Astrocyte (in vitro differentiated cells and primary cell): ENCODE data around the gene GART. TPM values are rescaled to one million over a fixed set of nuclear protein-coding genes. Genes with fewer than 3 reads are reported as not detected.
A peak's percentile ranks its signal among the peaks of the same experiment; 100 is the strongest.

ENCODE experiments used
- DNase-seq: peaks from one replicate; pipeline ENCODE4 v3.0.0-alpha.2; 2010; ENCODE audit warnings: low read depth
- FAIRE-seq: peaks from 2 replicates; lab custom pipeline; 2011; peaks lifted over from hg19 to GRCh38; lab: Jason Lieb, UNC
- H2AFZ ChIP-seq: 2 replicates; pipeline ENCODE4 v1.6.0; 2012; ENCODE audit warnings: low read depth, low read length, inconsistent platforms
- H3K27ac ChIP-seq: 2 replicates; pipeline ENCODE4 v1.5.1; 2011; ENCODE audit warnings: low read depth, low read length, inconsistent platforms
- H3K27me3 ChIP-seq: 2 replicates; pipeline ENCODE4 v1.6.0; 2011; ENCODE audit warnings: low read length, inconsistent platforms; ENCODE audit not compliant: insufficient read depth
- H3K36me3 ChIP-seq: 2 replicates; pipeline ENCODE4 v1.5.1; 2011; ENCODE audit warnings: low read length, inconsistent platforms; ENCODE audit not compliant: insufficient read depth
- H3K4me1 ChIP-seq: 2 replicates; pipeline ENCODE4 v1.5.1; 2011; ENCODE audit warnings: low read length, inconsistent platforms; ENCODE audit not compliant: insufficient read depth
- H3K4me2 ChIP-seq: 2 replicates; pipeline ENCODE4 v1.6.0; 2012; ENCODE audit warnings: low read length, inconsistent platforms
- H3K4me3 ChIP-seq: 2 replicates; pipeline ENCODE4 v1.5.1; 2011; ENCODE audit warnings: low read depth, mild to moderate bottlenecking, low read length, inconsistent platforms; ENCODE audit not compliant: insufficient read depth
- H3K79me2 ChIP-seq: 2 replicates; pipeline ENCODE4 v1.6.0; 2012; ENCODE audit warnings: mild to moderate bottlenecking, low read length, inconsistent platforms; ENCODE audit not compliant: insufficient read depth
- H3K9ac ChIP-seq: 2 replicates; pipeline ENCODE4 v1.6.0; 2012; ENCODE audit warnings: mild to moderate bottlenecking, low read length, inconsistent platforms
- H3K9me3 ChIP-seq: 2 replicates; pipeline ENCODE4 v1.5.1; 2012; ENCODE audit warnings: low read depth, mild to moderate bottlenecking, low read length, inconsistent platforms; ENCODE audit not compliant: insufficient read depth
- H4K20me1 ChIP-seq: 2 replicates; pipeline ENCODE4 v1.6.0; 2012; ENCODE audit warnings: low read length, inconsistent platforms; ENCODE audit not compliant: insufficient read depth
- H3K27ac Mint-ChIP-seq: one replicate; pipeline ENCODE4 v1.8.0; 2021; ENCODE audit warnings: mild to moderate bottlenecking, mixed read lengths; ENCODE audit not compliant: unreplicated experiment
- H3K27me3 Mint-ChIP-seq: one replicate; pipeline ENCODE4 v1.8.0; 2021; ENCODE audit warnings: low read depth, mixed read lengths; ENCODE audit not compliant: unreplicated experiment
- H3K36me3 Mint-ChIP-seq: one replicate; pipeline ENCODE4 v1.8.0; 2021; ENCODE audit warnings: low read depth, mixed read lengths; ENCODE audit not compliant: unreplicated experiment
- H3K4me1 Mint-ChIP-seq: one replicate; pipeline ENCODE4 v1.8.0; 2021; ENCODE audit warnings: low read depth, mixed read lengths; ENCODE audit not compliant: unreplicated experiment
- H3K4me3 Mint-ChIP-seq: one replicate; pipeline ENCODE4 v1.8.0; 2021; ENCODE audit warnings: mild to moderate bottlenecking, moderate library complexity, mixed read lengths; ENCODE audit not compliant: unreplicated experiment
- H3K9me3 Mint-ChIP-seq: one replicate; pipeline ENCODE4 v1.8.0; 2021; ENCODE audit warnings: mild to moderate bottlenecking, mixed read lengths; ENCODE audit not compliant: unreplicated experiment
- CTCF ChIP-seq: IDR thresholded peaks from 2 replicates; pipeline ENCODE4 v1.5.1; 2011; ENCODE audit warnings: low read depth, mild to moderate bottlenecking, inconsistent platforms, low read length, moderate library complexity; ENCODE audit not compliant: insufficient read depth
- EZH2 ChIP-seq: IDR thresholded peaks from 2 replicates; pipeline ENCODE4 v1.6.1; 2012; ENCODE audit warnings: mild to moderate bottlenecking, low read length, inconsistent platforms; ENCODE audit not compliant: insufficient read depth
- total RNA-seq: library from RNA; stranded (reverse); gene quantifications from 2 replicates; pipeline ENCODE4 v1.2.1, GENCODE V29; 2021

Gene GART
- total RNA-seq, 1 donor from 2014 or later, result 99.5 TPM

- no peaks in the 10 kb centered on the region for H3K27me3 ChIP-seq
- no peak overlapping the region for H3K27ac ChIP-seq
- H3K4me3 ChIP-seq, result no peak overlapping the region
- no peaks in the 10 kb centered on the region for H3K27me3 Mint-ChIP-seq
- H2AFZ ChIP-seq, result no peak overlapping the region
- H4K20me1 ChIP-seq, result peaks cover 52% of the 10 kb centered on the region
- DNase-seq (no peak), FAIRE-seq (no peak)
- H3K9me3 ChIP-seq, result no peaks in the 10 kb centered on the region
- peaks cover 4% of the 10 kb centered on the region for H3K4me1 Mint-ChIP-seq
- no peak overlapping the region for H3K4me2 ChIP-seq
- no peaks in the 10 kb centered on the region for H3K9me3 Mint-ChIP-seq
- no peaks in the 10 kb centered on the region for H3K4me1 ChIP-seq
- H3K36me3 ChIP-seq, result peaks cover 72% of the 10 kb centered on the region
- H3K9ac ChIP-seq, result no peak overlapping the region
- H3K4me3 Mint-ChIP-seq, result no peak overlapping the region
- peaks cover 14% of the 10 kb centered on the region for H3K36me3 Mint-ChIP-seq
- peaks cover 46% of the 10 kb centered on the region for H3K79me2 ChIP-seq
- no peak overlapping the region for H3K27ac Mint-ChIP-seq
- no peak for TF ChIP-seq EZH2
- TF ChIP-seq CTCF, result no peak
Observed at GRCh38 chr21:33572350-33572749, 30.4 kb upstream of the GART start.

- peaks cover 17% of the 10 kb centered on the region for H3K36me3 Mint-ChIP-seq
Observed at GRCh38 chr21:33569991-33570390, 28.1 kb upstream of the GART start.

More at GRCh38 chr21:33569991-33570390, 28.1 kb upstream of the GART start:
- H3K27me3 ChIP-seq, result no peaks in the 10 kb centered on the region
- H3K4me3 ChIP-seq, result no peak overlapping the region
- Mint-ChIP-seq H3K27ac (peak overlapping the region; percentile 15), H3K9me3 (no peaks in the 10 kb centered on the region), H3K4me3 (no peak overlapping the region), H3K27me3 (no peaks in the 10 kb centered on the region), H3K4me1 (peaks cover 4% of the 10 kb centered on the region)
- TF ChIP-seq EZH2 (no peak), CTCF (no peak)
- H3K4me1 ChIP-seq, result no peaks in the 10 kb centered on the region
- no peak overlapping the region for H3K27ac ChIP-seq
- H3K9me3 ChIP-seq, result no peaks in the 10 kb centered on the region
- no peak overlapping the region for H3K4me2 ChIP-seq
- H4K20me1 ChIP-seq, result peaks cover 46% of the 10 kb centered on the region
- no peak overlapping the region for H3K9ac ChIP-seq
- H2AFZ ChIP-seq, result no peak overlapping the region
- DNase-seq (no peak), FAIRE-seq (no peak)
- H3K79me2 ChIP-seq, result peaks cover 67% of the 10 kb centered on the region
- peaks cover 65% of the 10 kb centered on the region for H3K36me3 ChIP-seq
